H1 (cell line): ENCODE measurements around the gene C22orf23. TPM values are rescaled to one million over a fixed set of nuclear protein-coding genes. Genes with fewer than 3 reads are reported as not detected.
"Not testable (repeated sequence)": the region's sequence is repeated elsewhere in the genome, so short reads cannot be mapped to it uniquely, and the experiment has no call there.

Source experiments
- CTCF ChIA-PET: fragments of 300-600 bp; sonication (Branson Sonifier 250); formaldehyde crosslinking; loops from one replicate; lab custom pipeline; 2021; ENCODE audit not compliant: partially characterized antibody; lab: Charles Lee
- POLR2A ChIA-PET: fragments of 300-600 bp; sonication (Branson Sonifier 250); formaldehyde crosslinking; loops from one replicate; lab custom pipeline; 2021; ENCODE audit warnings: inconsistent platforms; ENCODE audit not compliant: partially characterized antibody; lab: Charles Lee
- DNase-seq, 2 experiments: peaks; one replicate each; pipeline versions ENCODE4 v3.0.0 to v3.0.0-alpha.2; 2010 to 2022; ENCODE audit warnings: low spot score in 2 of 2, low read depth in 1 of 2, mixed read lengths in 1 of 2
- FAIRE-seq: peaks from 2 replicates; lab custom pipeline; 2011; peaks lifted over from hg19 to GRCh38; lab: Jason Lieb, UNC
- H2AFZ ChIP-seq: 2 replicates; pipeline ENCODE4 v1.8.1; 2012; ENCODE audit warnings: low read length, inconsistent platforms
- H2AK5ac ChIP-seq: 2 replicates; pipeline ENCODE4 v1.6.1; 2013; ENCODE audit warnings: low read depth, low read length
- H2BK120ac ChIP-seq: replicated peaks from 2 replicates; pipeline ENCODE3; 2013; ENCODE audit warnings: low read depth, low read length, inconsistent platforms
- H2BK12ac ChIP-seq: 2 replicates; pipeline ENCODE4 v1.6.1; 2013; ENCODE audit warnings: low read depth, low read length
- H2BK15ac ChIP-seq: 2 replicates; pipeline ENCODE4 v1.6.1; 2013; ENCODE audit warnings: low read length
- H2BK20ac ChIP-seq: 2 replicates; pipeline ENCODE4 v1.6.1; 2013; ENCODE audit warnings: low read length
- H2BK5ac ChIP-seq: 2 replicates; pipeline ENCODE4 v1.6.1; 2013; ENCODE audit warnings: low read depth, low read length
- H3K14ac ChIP-seq: 2 replicates; pipeline ENCODE4 v1.6.1; 2013; ENCODE audit warnings: inconsistent platforms; ENCODE audit not compliant: insufficient read length
- H3K18ac ChIP-seq: 2 replicates; pipeline ENCODE4 v1.6.1; 2013; ENCODE audit warnings: low read length; ENCODE audit errors: extremely low read depth
- H3K23ac ChIP-seq: 2 replicates; pipeline ENCODE4 v1.6.1; 2013; ENCODE audit warnings: inconsistent platforms; ENCODE audit not compliant: insufficient read length
- H3K23me2 ChIP-seq: 2 replicates; pipeline ENCODE4 v1.6.1; 2013; ENCODE audit warnings: low read depth, low read length
- H3K27ac ChIP-seq: 2 replicates; pipeline ENCODE4 v1.6.1; 2011; ENCODE audit warnings: low read depth, low read length, inconsistent platforms
- H3K27me3 ChIP-seq, 4 experiments: replicated peaks in 1 of 4; 1 replicate in 1 of 4; 2 replicates in 3 of 4; pipeline versions ENCODE4 v1.6.1 to v1.8.1; 2011 to 2013; ENCODE audit warnings: low read length in 3 of 4, mild to moderate bottlenecking in 3 of 4, inconsistent platforms in 2 of 4, mixed read lengths in 2 of 4, moderate library complexity in 1 of 4; ENCODE audit not compliant: control insufficient read depth in 3 of 4, insufficient read depth in 3 of 4; ENCODE audit errors: extremely low read depth in 1 of 4
- H3K36me3 ChIP-seq, 4 experiments: 2 replicates each; pipeline versions ENCODE4 v1.6.1 to v1.8.1; 2011 to 2013; ENCODE audit warnings: mild to moderate bottlenecking in 4 of 4, low read length in 3 of 4, moderate library complexity in 2 of 4, control low read depth in 1 of 4, inconsistent platforms in 1 of 4; ENCODE audit not compliant: insufficient read depth in 4 of 4, control insufficient read depth in 2 of 4
- H3K4ac ChIP-seq: replicated peaks from 2 replicates; pipeline ENCODE3; 2013; ENCODE audit warnings: low read length, low read depth, mixed read lengths, inconsistent platforms; ENCODE audit not compliant: insufficient read length
- H3K4me1 ChIP-seq, 4 experiments: replicated peaks in 1 of 4; 1 replicate in 1 of 4; 2 replicates in 3 of 4; pipeline versions ENCODE4 v1.6.1 to v1.8.1; 2011 to 2013; ENCODE audit warnings: low read length in 3 of 4, inconsistent platforms in 2 of 4, mixed read lengths in 1 of 4; ENCODE audit not compliant: insufficient read depth in 4 of 4, control insufficient read depth in 3 of 4
- H3K4me2 ChIP-seq, 2 experiments: 2 replicates each; pipeline versions ENCODE4 v1.6.1 to v1.8.1; 2011 to 2013; ENCODE audit warnings: low read depth in 2 of 2, low read length in 2 of 2, control low read depth in 1 of 2, inconsistent platforms in 1 of 2, mild to moderate bottlenecking in 1 of 2; ENCODE audit not compliant: insufficient read depth in 1 of 2
- H3K4me3 ChIP-seq, 4 experiments: fragments of 200-600, 300-600 bp in 1 of 4; sonication (generic), shearing (Covaris generic), sonication (Bioruptor Twin) in 1 of 4; 2 replicates each; pipeline versions ENCODE4 v1.5.1 to v1.8.1; 2011 to 2016; ENCODE audit warnings: low read length in 4 of 4, low read depth in 3 of 4, control low read depth in 2 of 4, inconsistent platforms in 2 of 4, mild to moderate bottlenecking in 2 of 4, mixed read lengths in 1 of 4, moderate library complexity in 1 of 4; ENCODE audit not compliant: insufficient read depth in 2 of 4; ENCODE audit errors: extremely low read depth in 1 of 4
- H3K56ac ChIP-seq: replicated peaks from 2 replicates; pipeline ENCODE3; 2013; ENCODE audit warnings: low read depth, mild to moderate bottlenecking, mixed read lengths, low read length, inconsistent platforms; ENCODE audit not compliant: insufficient read length
- H3K79me1 ChIP-seq: 2 replicates; pipeline ENCODE4 v1.6.1; 2013; ENCODE audit warnings: low read depth, low read length, control low read depth
- H3K79me2 ChIP-seq, 2 experiments: 2 replicates each; pipeline versions ENCODE4 v1.6.1 to v1.8.1; 2012 to 2013; ENCODE audit warnings: low read length in 2 of 2, mild to moderate bottlenecking in 2 of 2, inconsistent platforms in 1 of 2; ENCODE audit not compliant: insufficient read depth in 2 of 2, control insufficient read depth in 1 of 2
- H3K9ac ChIP-seq, 4 experiments: replicated peaks in 1 of 4; 1 replicate in 1 of 4; 2 replicates in 3 of 4; pipeline versions ENCODE4 v1.6.1 to v1.8.1; 2011 to 2013; ENCODE audit warnings: low read depth in 3 of 4, low read length in 3 of 4, control low read depth in 2 of 4, mild to moderate bottlenecking in 2 of 4, moderate library complexity in 2 of 4, inconsistent platforms in 1 of 4; ENCODE audit errors: extremely low read depth in 1 of 4
- H3K9me3 ChIP-seq, 2 experiments: 2 replicates each; pipeline versions ENCODE4 v1.6.1 to v1.8.1; 2012 to 2013; ENCODE audit warnings: mild to moderate bottlenecking in 2 of 2, moderate library complexity in 2 of 2, control low read depth in 1 of 2, inconsistent platforms in 1 of 2, low read depth in 1 of 2, low read length in 1 of 2, mixed read lengths in 1 of 2; ENCODE audit not compliant: insufficient read depth in 2 of 2
- H4K20me1 ChIP-seq, 2 experiments: replicated peaks in 1 of 2; 2 replicates each; pipeline versions ENCODE3 to v1.8.1; 2011 to 2013; ENCODE audit warnings: inconsistent platforms in 2 of 2, low read length in 2 of 2, mild to moderate bottlenecking in 1 of 2; ENCODE audit not compliant: insufficient read depth in 2 of 2, control insufficient read depth in 1 of 2
- H4K5ac ChIP-seq: 2 replicates; pipeline ENCODE4 v1.6.1; 2013; ENCODE audit warnings: low read length, low read depth, mixed read lengths, inconsistent platforms; ENCODE audit not compliant: insufficient read length
- H4K8ac ChIP-seq: 2 replicates; pipeline ENCODE4 v1.8.0; 2013; ENCODE audit warnings: mild to moderate bottlenecking, moderate library complexity, low read length, inconsistent platforms; ENCODE audit not compliant: insufficient read depth; ENCODE audit errors: extremely low read depth
- H4K91ac ChIP-seq: replicated peaks from 2 replicates; pipeline ENCODE3; 2013; ENCODE audit warnings: low read length, mixed read lengths, inconsistent platforms; ENCODE audit not compliant: insufficient read length
- ATF2 ChIP-seq: IDR thresholded peaks from 2 replicates; pipeline ENCODE4 v1.6.1; 2012; ENCODE audit warnings: low read length, inconsistent platforms
- CBX5 ChIP-seq: fragments of 300-800, 300-1000 bp; sonication (generic); IDR thresholded peaks from 2 replicates; pipeline ENCODE4 v1.7.1; 2016; ENCODE audit warnings: antibody characterized with exemption, low read length, low read depth
- CBX8 ChIP-seq: fragments of 300-800, 300-1000 bp; sonication (generic); IDR thresholded peaks from 2 replicates; pipeline ENCODE4 v1.7.1; 2016; ENCODE audit warnings: low read depth, low read length, borderline replicate concordance
- GABPA ChIP-seq: IDR thresholded peaks from 2 replicates; pipeline ENCODE4 v1.6.1; 2011; ENCODE audit warnings: mild to moderate bottlenecking, low read length, moderate library complexity, borderline replicate concordance; ENCODE audit not compliant: insufficient read depth
- SIX5 ChIP-seq: IDR thresholded peaks from 2 replicates; pipeline ENCODE4 v1.6.1; 2011; ENCODE audit warnings: mild to moderate bottlenecking, low read depth, low read length
- TAF7 ChIP-seq: optimal IDR thresholded peaks from 2 replicates; pipeline ENCODE3; 2011; ENCODE audit warnings: low read depth, mild to moderate bottlenecking, inconsistent platforms, low read length, moderate library complexity, borderline replicate concordance
- USF2 ChIP-seq: IDR thresholded peaks from 2 replicates; pipeline ENCODE4 v1.6.1; 2011; ENCODE audit warnings: low read length, improper control_type of control experiment
- WGBS, 2 experiments: shearing (Covaris generic) in 1 of 2; methylation state at CpG; one replicate each; pipeline versions ENCODE4 v1.1.6 to v1.1.7; 2013 to 2015; ENCODE audit warnings: low lambda C conversion rate in 2 of 2, mixed read lengths in 2 of 2, inconsistent platforms in 1 of 2, low coverage in 1 of 2, missing lambda C conversion rate in 1 of 2; ENCODE audit not compliant: insufficient replicate concordance in 2 of 2, insufficient coverage in 1 of 2, insufficient read length in 1 of 2; ENCODE audit errors: extremely low coverage in 1 of 2, missing lambda C conversion rate in 1 of 2; 5-methylcytosine and 5-hydroxymethylcytosine counted together
- polyA plus RNA-seq, 7 experiments: library from polyadenylated mRNA; depleted of rRNA in 3 of 7; stranded (reverse) in 5 of 7; unstranded in 2 of 7; fragments of >200 nt in 5 of 7; fragments of 200-250 nt in 2 of 7; gene quantifications; 1 replicate in 5 of 7; 2 replicates in 1 of 7; 4 replicates in 1 of 7; pipeline versions ENCODE4 v1.2.1 to v1.2.3, GENCODE V29; 2011 to 2013; ENCODE audit warnings: missing spikeins in 2 of 7, mixed read lengths in 2 of 7
- total RNA-seq: library from RNA; stranded (reverse); fragmentation: NEBNext Ultra II Directional; extraction: Animal tissue kit (Norgen Biotek cat#: 25700); gene quantifications from 2 replicates; pipeline ENCODE4 v1.2.1, GENCODE V29; 2021

Gene C22orf23
- total and polyA plus RNA-seq, 2 of the 8 experiments (the other 6 are each of a cell fraction or from before 2014, with no cell fraction given), result 0.50 to 0.54 TPM

GRCh38 chr22:37957232-37957631 is 3.8 kb upstream of the C22orf23 start (continued):
- TF ChIP-seq ATF2, result no peak
- no peak for TF ChIP-seq SIX5
- TF ChIP-seq GABPA, result no peak
- no peak for TF ChIP-seq USF2
- no peak for TF ChIP-seq TAF7
- no peak for TF ChIP-seq CBX8
- no peak for TF ChIP-seq CBX5

- H4K8ac ChIP-seq, H3K27me3 ChIP-seq, H2BK5ac ChIP-seq, H3K4ac ChIP-seq, H3K27ac ChIP-seq, H3K4me2 ChIP-seq, H3K56ac ChIP-seq, H3K9me3 ChIP-seq, H2AK5ac ChIP-seq, H3K18ac ChIP-seq, H2BK15ac ChIP-seq, H3K79me1 ChIP-seq, H3K9ac ChIP-seq, H3K23ac ChIP-seq, H3K4me3 ChIP-seq, H3K14ac ChIP-seq, H2AFZ ChIP-seq, H4K5ac ChIP-seq, H2BK120ac ChIP-seq, H2BK12ac ChIP-seq, FAIRE-seq, H4K20me1 ChIP-seq, H3K23me2 ChIP-seq, H4K91ac ChIP-seq, DNase-seq, H2BK20ac ChIP-seq: not testable (repeated sequence)
- WGBS, 2 experiments, result 90% methylated on average over 15 of the region's 15 CpGs; no CpG with 5 or more reads in 1 of the 2 experiments
- ChIA-PET POLR2A (interaction anchor here (0.7 to 1.0 kb wide), 2 partner anchors 21 to 152 kb away, joined by 3 read pairs; no protein-coding TSS in a partner anchor), CTCF (interaction anchor here (1.3 to 7.9 kb wide), 5 partner anchors 10 to 69 kb away, joined by 3 to 48 read pairs (median 5); no protein-coding TSS in a partner anchor)
- Histone ChIP-seq H3K36me3 (peaks cover 10 to 31% (median 27%) of the 10 kb centered on the region in 4 experiments), H3K79me2 (peaks cover 0 to 16% of the 10 kb centered on the region in 2 experiments; a peak in 2 of 4 replicates), H3K4me1 (peaks cover 0 to 10% (median 4%) of the 10 kb centered on the region in 4 experiments; a peak in 4 of 7 replicates)
Measured at GRCh38 chr22:37955825-37956397, 2.5 kb upstream of the C22orf23 start.
